HEK293 (cell line): ENCODE data around the gene KCTD15.
A peak's percentile ranks its signal among the peaks of the same experiment; 100 is the strongest.

Experiments used
- CTCF ChIA-PET: fragments of 350-600 bp; formaldehyde crosslinking; extraction: SDS; loops from one replicate; lab custom pipeline; 2021; ENCODE audit warnings: antibody characterized with exemption; lab: Yijun Ruan, JAX
- POLR2A ChIA-PET: fragments of 300-600 bp; formaldehyde crosslinking; extraction: SDS; loops from one replicate; lab custom pipeline; 2020; ENCODE audit warnings: antibody characterized with exemption, inconsistent platforms; lab: Yijun Ruan, JAX
- H3K27ac ChIP-seq: fragments of 200-500 bp; sonication (Bioruptor generic); 2 replicates; pipeline ENCODE4 v1.5.1; 2014; ENCODE audit warnings: low read depth, low read length, control low read depth, inconsistent platforms; ENCODE audit errors: extremely low read depth
- H3K36me3 ChIP-seq, 2 experiments: fragments of 200-500 bp in 1 of 2; sonication (Bioruptor generic) in 1 of 2; 1 replicate in 1 of 2; 2 replicates in 1 of 2; pipeline ENCODE4 v1.5.1; 2014 to 2017; ENCODE audit warnings: inconsistent platforms in 2 of 2, low read length in 2 of 2; ENCODE audit not compliant: control insufficient read depth in 2 of 2, insufficient read depth in 1 of 2
- H3K4me1 ChIP-seq: fragments of 200-500 bp; sonication (Bioruptor generic); 2 replicates; pipeline ENCODE4 v1.5.1; 2014; ENCODE audit warnings: mild to moderate bottlenecking, low read length, inconsistent platforms; ENCODE audit not compliant: control insufficient read depth, insufficient read depth
- H3K4me3 ChIP-seq: 2 replicates; pipeline ENCODE4 v1.5.1; 2011; ENCODE audit warnings: low read depth, mild to moderate bottlenecking, control low read depth, low read length, moderate library complexity
- H3K9me3 ChIP-seq: fragments of 200-500 bp; sonication (Bioruptor generic); 2 replicates; pipeline ENCODE4 v1.5.1; 2014; ENCODE audit warnings: low read depth, low read length, inconsistent platforms; ENCODE audit not compliant: control insufficient read depth, insufficient read depth
- GLIS1 ChIP-seq: fragments of 450-650 bp; formaldehyde crosslinking; IDR thresholded peaks from 2 replicates; pipeline ENCODE4 v1.5.1; 2016; ENCODE audit warnings: missing biosample characterization, missing genetic modification characterization
- KLF16 ChIP-seq: fragments of 450-650 bp; formaldehyde crosslinking; IDR thresholded peaks from 2 replicates; pipeline ENCODE4 v1.5.1; 2017; ENCODE audit warnings: missing biosample characterization, missing genetic modification characterization
- KLF9 ChIP-seq: fragments of 450-650 bp; formaldehyde crosslinking; IDR thresholded peaks from 2 replicates; pipeline ENCODE4 v1.5.1; 2016; ENCODE audit warnings: missing biosample characterization, missing genetic modification characterization, low read depth
- PATZ1 ChIP-seq: fragments of 450-650 bp; formaldehyde crosslinking; IDR thresholded peaks from 2 replicates; pipeline ENCODE4 v1.5.1; 2016; ENCODE audit warnings: missing biosample characterization, missing genetic modification characterization
- REST ChIP-seq: fragments of 450-650 bp; formaldehyde crosslinking; IDR thresholded peaks from 2 replicates; pipeline ENCODE4 v1.5.1; 2016; ENCODE audit warnings: missing biosample characterization, missing genetic modification characterization
- YY1 ChIP-seq: fragments of 450-650 bp; formaldehyde crosslinking; IDR thresholded peaks from 2 replicates; pipeline ENCODE4 v1.5.1; 2018; ENCODE audit warnings: missing biosample characterization, missing genetic modification characterization
- ZFP41 ChIP-seq: fragments of 450-650 bp; formaldehyde crosslinking; IDR thresholded peaks from 2 replicates; pipeline ENCODE4 v1.5.1; 2016; ENCODE audit warnings: missing biosample characterization, missing genetic modification characterization, borderline replicate concordance
- ZFP69B ChIP-seq: fragments of 450-650 bp; formaldehyde crosslinking; IDR thresholded peaks from 2 replicates; pipeline ENCODE4 v1.5.1; 2016; ENCODE audit warnings: missing biosample characterization, missing genetic modification characterization
- ZNF19 ChIP-seq: fragments of 450-650 bp; formaldehyde crosslinking; IDR thresholded peaks from 2 replicates; pipeline ENCODE4; 2016; ENCODE audit warnings: missing biosample characterization, missing genetic modification characterization, low read depth
- ZNF214 ChIP-seq: fragments of 450-650 bp; formaldehyde crosslinking; IDR thresholded peaks from 2 replicates; pipeline ENCODE4 v1.5.1; 2017; ENCODE audit warnings: missing biosample characterization, mild to moderate bottlenecking, missing genetic modification characterization, borderline replicate concordance
- ZNF221 ChIP-seq: fragments of 450-650 bp; formaldehyde crosslinking; IDR thresholded peaks from 2 replicates; pipeline ENCODE4 v1.5.1; 2017; ENCODE audit warnings: missing biosample characterization, missing genetic modification characterization, borderline replicate concordance
- ZNF23 ChIP-seq: fragments of 450-650 bp; formaldehyde crosslinking; IDR thresholded peaks from 2 replicates; pipeline ENCODE4 v1.5.1; 2016; ENCODE audit warnings: missing biosample characterization, missing genetic modification characterization, borderline replicate concordance
- ZNF248 ChIP-seq: fragments of 450-650 bp; formaldehyde crosslinking; IDR thresholded peaks from 2 replicates; pipeline ENCODE4 v1.5.1; 2017; ENCODE audit warnings: missing biosample characterization, missing genetic modification characterization
- ZNF302 ChIP-seq: fragments of 450-650 bp; formaldehyde crosslinking; IDR thresholded peaks from 2 replicates; pipeline ENCODE4 v1.5.1; 2016; ENCODE audit warnings: missing biosample characterization, missing genetic modification characterization, low read depth
- ZNF311 ChIP-seq: fragments of 450-650 bp; formaldehyde crosslinking; IDR thresholded peaks from 2 replicates; pipeline ENCODE4 v1.5.1; 2017; ENCODE audit warnings: missing biosample characterization, missing genetic modification characterization, borderline replicate concordance
- ZNF366 ChIP-seq: fragments of 450-650 bp; formaldehyde crosslinking; conservative IDR thresholded peaks from 2 replicates; pipeline ENCODE4 v1.5.1; 2016; ENCODE audit warnings: missing biosample characterization, missing genetic modification characterization
- ZNF394 ChIP-seq: fragments of 450-650 bp; formaldehyde crosslinking; IDR thresholded peaks from 2 replicates; pipeline ENCODE4 v1.5.1; 2016; ENCODE audit warnings: missing biosample characterization, missing genetic modification characterization, mild to moderate bottlenecking, moderate library complexity, borderline replicate concordance
- ZNF398 ChIP-seq: fragments of 450-650 bp; formaldehyde crosslinking; IDR thresholded peaks from 2 replicates; pipeline ENCODE4 v1.5.1; 2017; ENCODE audit warnings: missing biosample characterization, missing genetic modification characterization
- ZNF433 ChIP-seq: fragments of 450-650 bp; formaldehyde crosslinking; IDR thresholded peaks from 2 replicates; pipeline ENCODE4 v1.5.1; 2016; ENCODE audit warnings: missing biosample characterization, missing genetic modification characterization, low read depth
- ZNF555 ChIP-seq: fragments of 450-650 bp; formaldehyde crosslinking; conservative IDR thresholded peaks from 2 replicates; pipeline ENCODE4 v1.5.1; 2017; ENCODE audit warnings: missing biosample characterization, mild to moderate bottlenecking, missing genetic modification characterization, inconsistent platforms
- ZNF561 ChIP-seq: fragments of 450-650 bp; IDR thresholded peaks from 2 replicates; pipeline ENCODE4 v1.5.1; 2018; ENCODE audit warnings: missing biosample characterization, missing genetic modification characterization, borderline replicate concordance
- ZNF747 ChIP-seq: fragments of 450-650 bp; formaldehyde crosslinking; IDR thresholded peaks from 2 replicates; pipeline ENCODE4 v1.5.1; 2016; ENCODE audit warnings: missing biosample characterization, missing genetic modification characterization
- ZNF791 ChIP-seq: fragments of 450-650 bp; formaldehyde crosslinking; IDR thresholded peaks from 2 replicates; pipeline ENCODE4 v1.5.1; 2016; ENCODE audit warnings: missing biosample characterization, missing genetic modification characterization
- ZNF792 ChIP-seq: fragments of 450-650 bp; formaldehyde crosslinking; IDR thresholded peaks from 2 replicates; pipeline ENCODE4 v1.5.1; 2016; ENCODE audit warnings: missing biosample characterization, missing genetic modification characterization
- ZNF843 ChIP-seq: fragments of 450-650 bp; formaldehyde crosslinking; IDR thresholded peaks from 2 replicates; pipeline ENCODE4 v1.5.1; 2016; ENCODE audit warnings: missing biosample characterization, missing genetic modification characterization
- ZSCAN5A ChIP-seq: fragments of 450-650 bp; formaldehyde crosslinking; IDR thresholded peaks from 2 replicates; pipeline ENCODE4 v1.5.1; 2016; ENCODE audit warnings: missing biosample characterization, missing genetic modification characterization

KCTD15 gene

GRCh38 chr19:33777753-33778088 is 18.9 kb upstream of the KCTD15 start (continued):
- TF ChIP-seq ZSCAN5A (0 out of 2 replicates have a peak, but pooled peaks have one; percentile 9), REST (tag by site-specific recombination) (no peak), ZNF747 (tag by site-specific recombination) (0 out of 2 replicates have a peak, but pooled peaks have one; percentile 32), ZNF248 (tag by site-specific recombination) (no peak), ZFP41 (tag by site-specific recombination) (peak; percentile 17; the same call in 1 of the 2 replicates), ZNF394 (tag by site-specific recombination) (no peak), ZNF433 (tag by site-specific recombination) (0 out of 2 replicates have a peak, but pooled peaks have one; percentile 4), ZNF792 (tag by site-specific recombination) (no peak), ZNF791 (tag by site-specific recombination) (no peak), ZNF555 (tag by site-specific recombination) (no peak)

- H3K9me3 ChIP-seq: no peaks in the 10 kb centered on the region
- H3K27ac ChIP-seq: no peak overlapping the region
- H3K4me1 ChIP-seq: peaks cover 4% of the 10 kb centered on the region
- H3K36me3 ChIP-seq: no peaks in the 10 kb centered on the region
- no peak overlapping the region for H3K4me3 ChIP-seq
- CTCF ChIA-PET: interaction anchor here (0.5 to 11.3 kb wide), 169 partner anchors 9 to 1649 kb away, joined by 3 to 341 read pairs (median 5); partner anchors contain the start of gene KCTD15
- POLR2A ChIA-PET: interaction anchor here (0.5 to 1.7 kb wide), 9 partner anchors 17 to 665 kb away, joined by 3 to 16 read pairs (median 4); partner anchors contain the start of gene KCTD15
- TF ChIP-seq YY1 (peak; percentile 81), KLF16 (tag by site-specific recombination) (peak; percentile 81), ZNF302 (tag by site-specific recombination) (0 out of 2 replicates have a peak, but pooled peaks have one; percentile 10), ZNF398 (tag by site-specific recombination) (peak; percentile 7; the same call in 1 of the 2 replicates), KLF9 (peak; percentile 67), PATZ1 (peak; percentile 93), ZNF561 (tag by site-specific recombination) (no peak; the same call in 1 of the 2 replicates), ZNF23 (tag by site-specific recombination) (no peak), ZFP69B (tag by site-specific recombination) (peak; percentile 69), ZNF843 (peak; percentile 58), ZNF311 (peak; percentile 97), ZNF366 (tag by site-specific recombination) (no peak), GLIS1 (tag by site-specific recombination) (peak; percentile 88), ZNF19 (tag by site-specific recombination) (no peak), ZNF221 (tag by site-specific recombination) (no peak), ZNF214 (tag by site-specific recombination) (no peak)
These were observed 18.4 kb upstream of the KCTD15 start for GRCh38 chr19:33778089-33778791.
